HepG2 (cell line): ENCODE data around the gene FALEC. TPM values are rescaled to one million over a fixed set of nuclear protein-coding genes. Genes with fewer than 3 reads are reported as not detected.
A peak's percentile ranks its signal among the peaks of the same experiment; 100 is the strongest.

Experiments used
- ARNT2 ChIP-seq: sonication (generic); formaldehyde crosslinking; IDR thresholded peaks from 2 replicates; pipeline ENCODE4 v1.8.0; 2022; ENCODE audit warnings: mild to moderate bottlenecking, low read depth, missing genetic modification reagents, moderate library complexity
- ATAD3A ChIP-seq: sonication (generic); formaldehyde crosslinking; IDR thresholded peaks from 2 replicates; pipeline ENCODE4 v1.4.0; 2020; ENCODE audit warnings: missing genetic modification reagents
- ATF7-NPFF ChIP-seq: sonication (generic); formaldehyde crosslinking; IDR thresholded peaks from 2 replicates; pipeline ENCODE4 v1.8.1; 2023; ENCODE audit warnings: mild to moderate bottlenecking, low read depth, missing genetic modification reagents, moderate library complexity
- DPF2 ChIP-seq: sonication (generic); formaldehyde crosslinking; IDR thresholded peaks from 2 replicates; pipeline ENCODE4 v1.4.0; 2020; ENCODE audit warnings: mild to moderate bottlenecking, low read depth, missing genetic modification reagents, borderline replicate concordance
- E2F5 ChIP-seq: sonication (generic); formaldehyde crosslinking; conservative IDR thresholded peaks from 2 replicates; pipeline ENCODE4 v1.4.0; 2020; ENCODE audit warnings: missing genetic modification reagents
- EZH2 ChIP-seq: conservative IDR thresholded peaks from 2 replicates; pipeline ENCODE4 v1.6.1; 2012; ENCODE audit warnings: mild to moderate bottlenecking, low read depth, low read length, moderate library complexity
- GATAD2A ChIP-seq: IDR thresholded peaks from 2 replicates; pipeline ENCODE4 v1.6.1; 2016
- GTF3A ChIP-seq: sonication (generic); formaldehyde crosslinking; conservative IDR thresholded peaks from 2 replicates; pipeline ENCODE4 v1.4.0; 2020; ENCODE audit warnings: mild to moderate bottlenecking, missing genetic modification reagents
- KDM6A ChIP-seq: IDR thresholded peaks from 2 replicates; pipeline ENCODE4 v1.6.1; 2016; ENCODE audit warnings: low read depth
- MAFF ChIP-seq: IDR thresholded peaks from 2 replicates; pipeline ENCODE4 v1.6.1; 2011; ENCODE audit warnings: low read depth, low read length, improper control_type of control experiment
- MBNL3 ChIP-seq: fragments of 250-450 bp; sonication (Bioruptor Pico); conservative IDR thresholded peaks from 2 replicates; pipeline ENCODE4 v1.8.0; 2022; ENCODE audit warnings: mild to moderate bottlenecking, inconsistent platforms
- NCOA1 ChIP-seq: sonication (generic); formaldehyde crosslinking; IDR thresholded peaks from 2 replicates; pipeline ENCODE4 v1.9.0; 2021; ENCODE audit warnings: missing genetic modification reagents
- NFRKB ChIP-seq: fragments of 450-650 bp; IDR thresholded peaks from 2 replicates; pipeline ENCODE4 v1.6.1; 2017
- PITX1 ChIP-seq: sonication (generic); formaldehyde crosslinking; IDR thresholded peaks from 2 replicates; pipeline ENCODE4 v1.5.1; 2020; ENCODE audit warnings: mild to moderate bottlenecking, missing genetic modification reagents
- POGK ChIP-seq: sonication (generic); formaldehyde crosslinking; conservative IDR thresholded peaks from 2 replicates; pipeline ENCODE4 v1.8.0; 2022; ENCODE audit warnings: mild to moderate bottlenecking, moderate library complexity, missing genetic modification reagents
- RBM39 ChIP-seq: fragments of 200-400 bp; formaldehyde crosslinking; IDR thresholded peaks from one replicate; pipeline ENCODE4 v1.6.1; 2018; ENCODE audit warnings: antibody characterized with exemption, mild to moderate bottlenecking, low read depth, low read length; ENCODE audit not compliant: poor library complexity, severe bottlenecking
- RORA ChIP-seq: sonication (generic); formaldehyde crosslinking; IDR thresholded peaks from 2 replicates; pipeline ENCODE4 v1.5.0; 2020; ENCODE audit warnings: mild to moderate bottlenecking, missing genetic modification reagents, moderate library complexity
- TFDP2 ChIP-seq: sonication (generic); formaldehyde crosslinking; IDR thresholded peaks from 2 replicates; pipeline ENCODE4 v1.4.0; 2020; ENCODE audit warnings: missing genetic modification reagents
- XRCC5 ChIP-seq: fragments of 200-400 bp; formaldehyde crosslinking; optimal IDR thresholded peaks from 2 replicates; pipeline ENCODE3; 2017; ENCODE audit warnings: mild to moderate bottlenecking, low read length
- ZBTB1 ChIP-seq: sonication (generic); formaldehyde crosslinking; IDR thresholded peaks from 2 replicates; pipeline ENCODE4 v1.4.0; 2020; ENCODE audit warnings: missing genetic modification reagents, borderline replicate concordance
- ZBTB8A ChIP-seq: sonication (generic); formaldehyde crosslinking; IDR thresholded peaks from 2 replicates; pipeline ENCODE4 v1.4.0; 2020; ENCODE audit warnings: mild to moderate bottlenecking, low read depth, missing genetic modification reagents, borderline replicate concordance
- ZNF251 ChIP-seq: sonication (generic); formaldehyde crosslinking; IDR thresholded peaks from 2 replicates; pipeline ENCODE4 v1.9.0; 2021; ENCODE audit warnings: mild to moderate bottlenecking, missing genetic modification reagents
- ZNF501 ChIP-seq: sonication (generic); formaldehyde crosslinking; IDR thresholded peaks from 2 replicates; pipeline ENCODE4 v1.5.1; 2020; ENCODE audit warnings: mild to moderate bottlenecking, moderate library complexity, missing genetic modification reagents
- ZNF644 ChIP-seq: IDR thresholded peaks from 2 replicates; pipeline ENCODE4 v1.6.1; 2016; ENCODE audit warnings: low read depth
- ZNF768 ChIP-seq: sonication (generic); formaldehyde crosslinking; IDR thresholded peaks from 2 replicates; pipeline ENCODE4 v1.4.0; 2020; ENCODE audit warnings: missing genetic modification reagents
- ZNF788 ChIP-seq: sonication (generic); formaldehyde crosslinking; IDR thresholded peaks from 2 replicates; pipeline ENCODE4 v1.5.0; 2020; ENCODE audit warnings: mild to moderate bottlenecking, missing genetic modification reagents, borderline replicate concordance
- polyA plus RNA-seq, 8 experiments: library from polyadenylated mRNA; depleted of rRNA in 3 of 8; stranded (reverse) in 7 of 8; unstranded in 1 of 8; fragments of >200 nt; fragmentation: Illumina TruSeq in 4 of 8; extraction: Trizol in 4 of 8; gene quantifications; 2 replicates each; pipeline versions ENCODE4 v1.2.1 to v1.2.3, GENCODE V29; 2011 to 2016; ENCODE audit warnings: low read depth in 4 of 8, missing spikeins in 1 of 8, mixed read lengths in 1 of 8; ENCODE audit not compliant: insufficient read depth in 1 of 8
- total RNA-seq, 5 experiments: library from RNA; depleted of rRNA; stranded (reverse); fragments of >200 nt; fragmentation: Illumina TruSeq; extraction: Trizol; gene quantifications; 2 replicates each; pipeline ENCODE4 v1.2.3, GENCODE V29; 2016; ENCODE audit warnings: low read depth in 1 of 5
- TF ChIP-seq, protein P1 (sequence below): sonication (generic); formaldehyde crosslinking; IDR thresholded peaks from 2 replicates; pipeline ENCODE4 v1.4.0; 2020; ENCODE audit warnings: missing genetic modification reagents

The FALEC gene
- total and polyA plus RNA-seq, 2 of the 13 experiments (the other 11 are each of a cell fraction or from before 2014, with no cell fraction given): 0.33 to 0.71 TPM

- TF ChIP-seq POGK (CRISPR knock-in tag): peak; percentile 40; the same call in 1 of the 2 replicates
- peak; percentile 28; the same call in 1 of the 2 replicates for TF ChIP-seq ATF7-NPFF (CRISPR knock-in tag)
- no peak for TF ChIP-seq EZH2
- peak; percentile 95 for TF ChIP-seq RBM39
- TF ChIP-seq PITX1 (CRISPR knock-in tag): no peak
- no peak for TF ChIP-seq MBNL3
- TF ChIP-seq ZNF788 (CRISPR knock-in tag): 0 out of 2 replicates have a peak, but pooled peaks have one; percentile 4
- peak; percentile 24; the same call in 1 of the 2 replicates for TF ChIP-seq ZNF501 (CRISPR knock-in tag)
- TF ChIP-seq TFDP2 (CRISPR knock-in tag): peak; percentile 66
- no peak for TF ChIP-seq XRCC5
- TF ChIP-seq E2F5 (CRISPR knock-in tag): no peak
- TF ChIP-seq GTF3A (CRISPR knock-in tag): no peak
- 0 out of 2 replicates have a peak, but pooled peaks have one; percentile 52 for TF ChIP-seq RORA (CRISPR knock-in tag)
- TF ChIP-seq, protein P1, sequence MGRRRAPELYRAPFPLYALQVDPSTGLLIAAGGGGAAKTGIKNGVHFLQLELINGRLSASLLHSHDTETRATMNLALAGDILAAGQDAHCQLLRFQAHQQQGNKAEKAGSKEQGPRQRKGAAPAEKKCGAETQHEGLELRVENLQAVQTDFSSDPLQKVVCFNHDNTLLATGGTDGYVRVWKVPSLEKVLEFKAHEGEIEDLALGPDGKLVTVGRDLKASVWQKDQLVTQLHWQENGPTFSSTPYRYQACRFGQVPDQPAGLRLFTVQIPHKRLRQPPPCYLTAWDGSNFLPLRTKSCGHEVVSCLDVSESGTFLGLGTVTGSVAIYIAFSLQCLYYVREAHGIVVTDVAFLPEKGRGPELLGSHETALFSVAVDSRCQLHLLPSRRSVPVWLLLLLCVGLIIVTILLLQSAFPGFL (CRISPR knock-in tag): 0 out of 2 replicates have a peak, but pooled peaks have one; percentile 57
- TF ChIP-seq NFRKB: no peak
- TF ChIP-seq ZBTB1 (CRISPR knock-in tag): no peak
- TF ChIP-seq MAFF: no peak
- no peak for TF ChIP-seq ZNF251 (CRISPR knock-in tag)
- peak; percentile 36; the same call in 1 of the 2 replicates for TF ChIP-seq ZNF768 (CRISPR knock-in tag)
- no peak for TF ChIP-seq KDM6A (CRISPR knock-in tag)
- TF ChIP-seq DPF2 (CRISPR knock-in tag): no peak
- TF ChIP-seq NCOA1 (CRISPR knock-in tag): 0 out of 2 replicates have a peak, but pooled peaks have one; percentile 51
- no peak for TF ChIP-seq ZNF644 (CRISPR knock-in tag)
- no peak for TF ChIP-seq ZBTB8A
- TF ChIP-seq GATAD2A: 0 out of 2 replicates have a peak, but pooled peaks have one; percentile 9
- peak; percentile 75; the same call in 1 of the 2 replicates for TF ChIP-seq ARNT2
- TF ChIP-seq ATAD3A (CRISPR knock-in tag): no peak
Observed at GRCh38 chr1:150579110-150579944, 63.8 kb downstream of the FALEC start, which contains the start of gene MCL1 (continued).
